MCF 10A (cell line): ENCODE data around the gene CNGA2. TPM values are rescaled to one million over a fixed set of nuclear protein-coding genes. Genes with fewer than 3 reads are reported as not detected.

Experiments
- BruUV-seq: library from RNA; stranded (reverse); fragments of 400-500 nt; replicated peaks from 2 replicates; lab custom pipeline; 2021; lab: Mats Ljungman, UMichigan
- CTCF ChIA-PET: fragments of 300-600 bp; sonication (Branson Sonifier 250); formaldehyde crosslinking; extraction: SDS; loops from one replicate; lab custom pipeline; 2021; ENCODE audit warnings: antibody characterized with exemption, inconsistent platforms; lab: Yijun Ruan, JAX
- POLR2A ChIA-PET: fragments of 300-600, 350-650 bp; sonication (Branson Sonifier 250); formaldehyde crosslinking; extraction: SDS; loops from one replicate; lab custom pipeline; 2020; ENCODE audit warnings: antibody characterized with exemption, inconsistent platforms; lab: Yijun Ruan, JAX
- DNase-seq: peaks from one replicate; pipeline ENCODE4 v3.0.0-alpha.2; 2018; ENCODE audit not compliant: unreplicated experiment
- H3K27ac Mint-ChIP-seq: one replicate; pipeline ENCODE4 v1.8.0; 2022; ENCODE audit warnings: mild to moderate bottlenecking, low read depth, mixed read lengths; ENCODE audit not compliant: unreplicated experiment
- H3K27me3 Mint-ChIP-seq: one replicate; pipeline ENCODE4 v1.8.0; 2022; ENCODE audit warnings: mixed read lengths; ENCODE audit not compliant: insufficient read depth, unreplicated experiment
- H3K36me3 Mint-ChIP-seq: one replicate; pipeline ENCODE4 v1.8.0; 2022; ENCODE audit warnings: mild to moderate bottlenecking, moderate library complexity, mixed read lengths; ENCODE audit not compliant: insufficient read depth, unreplicated experiment
- H3K4me1 Mint-ChIP-seq: one replicate; pipeline ENCODE4 v1.8.0; 2022; ENCODE audit warnings: mixed read lengths; ENCODE audit not compliant: insufficient read depth, unreplicated experiment
- H3K4me3 Mint-ChIP-seq: one replicate; pipeline ENCODE4 v1.8.0; 2022; ENCODE audit warnings: mild to moderate bottlenecking, moderate library complexity, mixed read lengths; ENCODE audit not compliant: unreplicated experiment
- H3K9me3 Mint-ChIP-seq: one replicate; pipeline ENCODE4 v1.8.0; 2022; ENCODE audit warnings: mixed read lengths; ENCODE audit not compliant: unreplicated experiment
- intact Hi-C: fragments of 100-400 bp; cut with micrococcal nuclease; formaldehyde crosslinking; loops from 2 replicates; pipeline ENCODE4 v1.14.1; 2022
- total RNA-seq: library from RNA; stranded (reverse); gene quantifications from 2 replicates; pipeline ENCODE4 v1.2.3, GENCODE V29; 2022
- TF ChIP-seq, protein P1 (sequence below): fragments of 200-600 bp; IDR thresholded peaks from one replicate; pipeline ENCODE4 v1.8.0; 2022; ENCODE audit warnings: antibody characterized with exemption, mild to moderate bottlenecking; ENCODE audit not compliant: unreplicated experiment

Gene CNGA2
- total RNA-seq, 1 experiment from 2014 or later = not detected

GRCh38 chrX:151738751-151739150 is 4.2 kb downstream of the CNGA2 start:
- no peak overlapping the region for H3K27ac Mint-ChIP-seq
- ChIA-PET POLR2A (no interaction called here), CTCF (interaction anchor here (0.6 kb wide), 1 partner anchor 1273 kb away, joined by 3 read pairs; no protein-coding TSS in a partner anchor)
- TF ChIP-seq, protein P1, sequence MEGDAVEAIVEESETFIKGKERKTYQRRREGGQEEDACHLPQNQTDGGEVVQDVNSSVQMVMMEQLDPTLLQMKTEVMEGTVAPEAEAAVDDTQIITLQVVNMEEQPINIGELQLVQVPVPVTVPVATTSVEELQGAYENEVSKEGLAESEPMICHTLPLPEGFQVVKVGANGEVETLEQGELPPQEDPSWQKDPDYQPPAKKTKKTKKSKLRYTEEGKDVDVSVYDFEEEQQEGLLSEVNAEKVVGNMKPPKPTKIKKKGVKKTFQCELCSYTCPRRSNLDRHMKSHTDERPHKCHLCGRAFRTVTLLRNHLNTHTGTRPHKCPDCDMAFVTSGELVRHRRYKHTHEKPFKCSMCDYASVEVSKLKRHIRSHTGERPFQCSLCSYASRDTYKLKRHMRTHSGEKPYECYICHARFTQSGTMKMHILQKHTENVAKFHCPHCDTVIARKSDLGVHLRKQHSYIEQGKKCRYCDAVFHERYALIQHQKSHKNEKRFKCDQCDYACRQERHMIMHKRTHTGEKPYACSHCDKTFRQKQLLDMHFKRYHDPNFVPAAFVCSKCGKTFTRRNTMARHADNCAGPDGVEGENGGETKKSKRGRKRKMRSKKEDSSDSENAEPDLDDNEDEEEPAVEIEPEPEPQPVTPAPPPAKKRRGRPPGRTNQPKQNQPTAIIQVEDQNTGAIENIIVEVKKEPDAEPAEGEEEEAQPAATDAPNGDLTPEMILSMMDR = no peak
- no peaks in the 10 kb centered on the region for H3K4me1 Mint-ChIP-seq
- BruUV-seq = no TSS peak
- intact Hi-C loops = no loop called here
- no peak overlapping the region for H3K4me3 Mint-ChIP-seq
- DNase-seq = no peak
- no peaks in the 10 kb centered on the region for H3K36me3 Mint-ChIP-seq
- H3K9me3 Mint-ChIP-seq = no peaks in the 10 kb centered on the region
- no peaks in the 10 kb centered on the region for H3K27me3 Mint-ChIP-seq

DNA sequence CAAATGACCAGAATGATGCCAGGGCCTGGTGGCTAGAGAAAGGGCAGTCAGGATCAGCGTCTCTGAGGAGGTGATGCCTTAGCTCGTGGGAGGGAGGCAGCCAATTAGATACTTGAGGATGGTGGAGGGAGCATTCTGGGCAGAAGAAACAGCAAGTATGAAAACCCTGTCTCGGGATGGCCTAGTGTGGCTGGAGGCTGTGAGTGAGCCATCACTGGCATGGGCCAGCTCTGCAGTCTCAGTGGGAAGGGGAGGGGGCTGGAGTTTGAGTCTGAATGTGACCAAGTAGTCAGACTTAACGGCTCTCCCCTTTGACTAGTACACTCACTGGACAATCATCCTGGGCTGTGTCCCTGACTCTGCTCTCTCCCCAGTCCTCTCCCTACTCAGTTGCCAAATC is 7.1 kb downstream of the CNGA2 start:
- BruUV-seq = no TSS peak
- no peak overlapping the region for H3K4me3 Mint-ChIP-seq
- H3K36me3 Mint-ChIP-seq = no peaks in the 10 kb centered on the region
- POLR2A ChIA-PET = no interaction called here
- H3K27me3 Mint-ChIP-seq = no peaks in the 10 kb centered on the region
- intact Hi-C loops = no loop called here
- CTCF ChIA-PET = interaction anchor here (1.1 kb wide), 1 partner anchor 894 kb away, joined by 3 read pairs; no protein-coding TSS in a partner anchor
- no peaks in the 10 kb centered on the region for H3K4me1 Mint-ChIP-seq
- no peak for DNase-seq
- H3K27ac Mint-ChIP-seq = no peak overlapping the region
- no peaks in the 10 kb centered on the region for H3K9me3 Mint-ChIP-seq
- TF ChIP-seq, protein P1 = no peak

DNA sequence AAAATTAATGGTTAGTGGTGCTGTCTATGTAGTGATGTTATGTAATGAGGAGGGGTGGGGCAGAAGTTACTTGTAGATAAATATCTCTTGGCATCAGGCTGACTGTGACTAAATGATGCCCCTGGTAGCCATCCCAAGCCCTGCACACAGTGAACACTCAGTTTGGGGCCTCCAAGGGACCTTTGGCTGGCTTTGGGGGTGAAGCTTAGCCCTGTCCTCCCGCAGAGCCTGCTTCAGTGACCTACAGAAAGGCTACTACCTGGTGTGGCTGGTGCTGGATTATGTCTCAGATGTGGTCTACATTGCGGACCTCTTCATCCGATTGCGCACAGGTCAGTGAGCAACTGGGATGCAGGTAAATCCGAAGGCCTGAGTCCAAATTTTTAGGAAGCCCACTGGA is 7.8 kb downstream of the CNGA2 start:
- CTCF ChIA-PET = interaction anchor here (0.6 to 1.1 kb wide), 3 partner anchors 57 to 893 kb away, joined by 3 to 4 read pairs (median 3); no protein-coding TSS in a partner anchor
- Mint-ChIP-seq H3K27me3 (no peaks in the 10 kb centered on the region), H3K4me1 (no peaks in the 10 kb centered on the region), H3K9me3 (no peaks in the 10 kb centered on the region), H3K36me3 (no peaks in the 10 kb centered on the region), H3K4me3 (no peak overlapping the region), H3K27ac (no peak overlapping the region)
- intact Hi-C loops = no loop called here
- POLR2A ChIA-PET = no interaction called here
- TF ChIP-seq, protein P1 = no peak
- BruUV-seq = no TSS peak
- no peak for DNase-seq

DNA sequence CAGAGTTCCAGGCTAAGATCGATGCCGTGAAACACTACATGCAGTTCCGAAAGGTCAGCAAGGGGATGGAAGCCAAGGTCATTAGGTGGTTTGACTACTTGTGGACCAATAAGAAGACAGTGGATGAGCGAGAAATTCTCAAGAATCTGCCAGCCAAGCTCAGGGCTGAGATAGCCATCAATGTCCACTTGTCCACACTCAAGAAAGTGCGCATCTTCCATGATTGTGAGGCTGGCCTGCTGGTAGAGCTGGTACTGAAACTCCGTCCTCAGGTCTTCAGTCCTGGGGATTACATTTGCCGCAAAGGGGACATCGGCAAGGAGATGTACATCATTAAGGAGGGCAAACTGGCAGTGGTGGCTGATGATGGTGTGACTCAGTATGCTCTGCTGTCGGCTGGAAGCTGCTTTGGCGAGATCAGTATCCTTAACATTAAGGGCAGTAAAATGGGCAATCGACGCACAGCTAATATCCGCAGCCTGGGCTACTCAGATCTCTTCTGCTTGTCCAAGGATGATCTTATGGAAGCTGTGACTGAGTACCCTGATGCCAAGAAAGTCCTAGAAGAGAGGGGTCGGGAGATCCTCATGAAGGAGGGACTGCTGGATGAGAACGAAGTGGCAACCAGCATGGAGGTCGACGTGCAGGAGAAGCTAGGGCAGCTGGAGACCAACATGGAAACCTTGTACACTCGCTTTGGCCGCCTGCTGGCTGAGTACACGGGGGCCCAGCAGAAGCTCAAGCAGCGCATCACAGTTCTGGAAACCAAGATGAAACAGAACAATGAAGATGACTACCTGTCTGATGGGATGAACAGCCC is 9.3 kb downstream of the CNGA2 start:
- Mint-ChIP-seq H3K4me1 (no peaks in the 10 kb centered on the region), H3K9me3 (no peaks in the 10 kb centered on the region), H3K36me3 (no peaks in the 10 kb centered on the region), H3K27ac (no peak overlapping the region), H3K27me3 (no peaks in the 10 kb centered on the region), H3K4me3 (no peak overlapping the region)
- ChIA-PET CTCF (interaction anchor here (0.6 to 1.2 kb wide), 4 partner anchors 23 to 889 kb away, joined by 3 to 11 read pairs (median 3); no protein-coding TSS in a partner anchor), POLR2A (no interaction called here)
- no peak for DNase-seq
- TF ChIP-seq, protein P1 = no peak
- no TSS peak for BruUV-seq
- intact Hi-C loops = no loop called here
